ENCODE results near the gene CCDC194.

The CCDC194 gene

GRCh38 chr19:17393914-17394313, at the start of gene CCDC194:
CCDC194 (minus strand) TSS chr19:17394196; CDS start chr19:17394158, 38 bp downstream.
- no peak for DNase-seq (ENCODE audit: extremely low read depth in 1 of 2, low read depth in 1 of 2)

- no peak for DNase-seq (ENCODE audit: extremely low read depth in 1 of 2, low read depth in 1 of 2)
These were observed 47.4 kb upstream of the CCDC194 start for GRCh38 chr19:17441241-17442021.

GRCh38 chr19:17436874-17437267, 42.9 kb upstream of the CCDC194 start:
- no peak for DNase-seq (ENCODE audit: extremely low read depth in 1 of 2, low read depth in 1 of 2)

GRCh38 chr19:17436094-17436873, 42.3 kb upstream of the CCDC194 start:
- no peak for DNase-seq (ENCODE audit: extremely low read depth in 1 of 2, low read depth in 1 of 2)

GRCh38 chr19:17435218-17435617, 41.2 kb upstream of the CCDC194 start:
- DNase-seq (ENCODE audit: extremely low read depth in 1 of 2, low read depth in 1 of 2), result no peak

- DNase-seq (ENCODE audit: extremely low read depth in 1 of 2, low read depth in 1 of 2), result no peak
These were observed 37.4 kb upstream of the CCDC194 start for GRCh38 chr19:17431417-17431816.

GRCh38 chr19:17429641-17430113, 35.7 kb upstream of the CCDC194 start:
- no peak for DNase-seq (ENCODE audit: extremely low read depth in 1 of 2, low read depth in 1 of 2)

- no peak for DNase-seq (ENCODE audit: extremely low read depth in 1 of 2, low read depth in 1 of 2)
These were observed 30.9 kb upstream of the CCDC194 start for GRCh38 chr19:17424743-17425365.

- DNase-seq (ENCODE audit: extremely low read depth in 1 of 2, low read depth in 1 of 2), result no peak
These were observed 29.6 kb upstream of the CCDC194 start for GRCh38 chr19:17423429-17424208.

- no peak for DNase-seq (ENCODE audit: extremely low read depth in 1 of 2, low read depth in 1 of 2)
These were observed 27.9 kb upstream of the CCDC194 start for GRCh38 chr19:17421942-17422341.

GRCh38 chr19:17420475-17420924, 26.5 kb upstream of the CCDC194 start:
- no peak for DNase-seq (ENCODE audit: extremely low read depth in 1 of 2, low read depth in 1 of 2)

- DNase-seq (ENCODE audit: extremely low read depth in 1 of 2, low read depth in 1 of 2), result peak; percentile 86 to 91
These were observed 25.9 kb upstream of the CCDC194 start, which contains the start of gene MVB12A for GRCh38 chr19:17419621-17420474. MVB12A (plus strand) TSS chr19:17420047; CDS start chr19:17420136, 89 bp downstream.

- no peak for DNase-seq (ENCODE audit: extremely low read depth in 1 of 2, low read depth in 1 of 2)
These were observed 25.2 kb upstream of the CCDC194 start for GRCh38 chr19:17419154-17419620.

GRCh38 chr19:17418710-17419109, 24.7 kb upstream of the CCDC194 start:
- no peak for DNase-seq (ENCODE audit: extremely low read depth in 1 of 2, low read depth in 1 of 2)

- DNase-seq (ENCODE audit: extremely low read depth in 1 of 2, low read depth in 1 of 2), result no peak
These were observed 21.1 kb upstream of the CCDC194 start for GRCh38 chr19:17415121-17415520.

- no peak for DNase-seq (ENCODE audit: extremely low read depth in 1 of 2, low read depth in 1 of 2)
These were observed 20.1 kb upstream of the CCDC194 start for GRCh38 chr19:17414097-17414496.

- no peak for DNase-seq (ENCODE audit: extremely low read depth in 1 of 2, low read depth in 1 of 2)
These were observed 17.8 kb upstream of the CCDC194 start for GRCh38 chr19:17411801-17412200.

- DNase-seq (ENCODE audit: extremely low read depth in 1 of 2, low read depth in 1 of 2), result no peak
These were observed 16.0 kb upstream of the CCDC194 start for GRCh38 chr19:17409990-17410389.

GRCh38 chr19:17406887-17407196, 12.8 kb upstream of the CCDC194 start:
- DNase-seq (ENCODE audit: extremely low read depth in 1 of 2, low read depth in 1 of 2), result no peak
